ENCODE data around the gene CLMN. TPM values are rescaled to one million over a fixed set of nuclear protein-coding genes. Genes with fewer than 3 reads are reported as not detected.
"Not testable (repeated sequence)": the region's sequence is repeated elsewhere in the genome, so short reads cannot be mapped to it uniquely, and the experiment has no call there.

The CLMN gene
- total and polyA plus RNA-seq, 8 donors = 17.4 to 78.1 (median 59.8) TPM

- WGBS, 2 donors = no CpG with 5 or more reads among the region's 1 CpG
- TF ChIP-seq, protein P1, sequence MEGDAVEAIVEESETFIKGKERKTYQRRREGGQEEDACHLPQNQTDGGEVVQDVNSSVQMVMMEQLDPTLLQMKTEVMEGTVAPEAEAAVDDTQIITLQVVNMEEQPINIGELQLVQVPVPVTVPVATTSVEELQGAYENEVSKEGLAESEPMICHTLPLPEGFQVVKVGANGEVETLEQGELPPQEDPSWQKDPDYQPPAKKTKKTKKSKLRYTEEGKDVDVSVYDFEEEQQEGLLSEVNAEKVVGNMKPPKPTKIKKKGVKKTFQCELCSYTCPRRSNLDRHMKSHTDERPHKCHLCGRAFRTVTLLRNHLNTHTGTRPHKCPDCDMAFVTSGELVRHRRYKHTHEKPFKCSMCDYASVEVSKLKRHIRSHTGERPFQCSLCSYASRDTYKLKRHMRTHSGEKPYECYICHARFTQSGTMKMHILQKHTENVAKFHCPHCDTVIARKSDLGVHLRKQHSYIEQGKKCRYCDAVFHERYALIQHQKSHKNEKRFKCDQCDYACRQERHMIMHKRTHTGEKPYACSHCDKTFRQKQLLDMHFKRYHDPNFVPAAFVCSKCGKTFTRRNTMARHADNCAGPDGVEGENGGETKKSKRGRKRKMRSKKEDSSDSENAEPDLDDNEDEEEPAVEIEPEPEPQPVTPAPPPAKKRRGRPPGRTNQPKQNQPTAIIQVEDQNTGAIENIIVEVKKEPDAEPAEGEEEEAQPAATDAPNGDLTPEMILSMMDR (IDR thresholded peaks at IDR 0.05) = no peak
- no peak overlapping the region for H3K4me3 ChIP-seq
- ATAC-seq (no peak), FAIRE-seq (no peak), DNase-seq (no peak)
- peaks cover 23 to 48% (median 40%) of the 10 kb centered on the region in 3 donors for H3K4me1 ChIP-seq
- no peaks in the 10 kb centered on the region for H3K9me3 ChIP-seq
- no peaks in the 10 kb centered on the region for H3K36me3 ChIP-seq
- no peak overlapping the region for H3K27ac ChIP-seq
- H3K27me3 ChIP-seq = no peaks in the 10 kb centered on the region
- intact Hi-C loops (cut with DNase I) = no loop called here
Measured at GRCh38 chr14:95138876-95139275, 180.8 kb downstream of the CLMN start.

- intact Hi-C loops (cut with DNase I); H3K4me3 ChIP-seq; H3K9me3 ChIP-seq; H3K27me3 ChIP-seq; H3K36me3 ChIP-seq; FAIRE-seq; ATAC-seq; DNase-seq: not testable (repeated sequence)
- 83 to 84% methylated on average over 4 of the region's 5 CpGs for WGBS, 2 donors
- H3K27ac ChIP-seq = peak overlapping the region in 2 of 4 donors; percentile 47 to 64
- peaks cover 23 to 46% (median 37%) of the 10 kb centered on the region in 3 donors for H3K4me1 ChIP-seq
Measured at GRCh38 chr14:95138455-95138854, 181.3 kb downstream of the CLMN start.

- DNase-seq (no peak), ATAC-seq (peak in 3 of 4 donors; percentile 37 to 65 (median 49))
- H3K4me1 ChIP-seq = peaks cover 23 to 46% (median 31%) of the 10 kb centered on the region in 3 donors
Measured at GRCh38 chr14:95137804-95138167, 181.9 kb downstream of the CLMN start.

DNA sequence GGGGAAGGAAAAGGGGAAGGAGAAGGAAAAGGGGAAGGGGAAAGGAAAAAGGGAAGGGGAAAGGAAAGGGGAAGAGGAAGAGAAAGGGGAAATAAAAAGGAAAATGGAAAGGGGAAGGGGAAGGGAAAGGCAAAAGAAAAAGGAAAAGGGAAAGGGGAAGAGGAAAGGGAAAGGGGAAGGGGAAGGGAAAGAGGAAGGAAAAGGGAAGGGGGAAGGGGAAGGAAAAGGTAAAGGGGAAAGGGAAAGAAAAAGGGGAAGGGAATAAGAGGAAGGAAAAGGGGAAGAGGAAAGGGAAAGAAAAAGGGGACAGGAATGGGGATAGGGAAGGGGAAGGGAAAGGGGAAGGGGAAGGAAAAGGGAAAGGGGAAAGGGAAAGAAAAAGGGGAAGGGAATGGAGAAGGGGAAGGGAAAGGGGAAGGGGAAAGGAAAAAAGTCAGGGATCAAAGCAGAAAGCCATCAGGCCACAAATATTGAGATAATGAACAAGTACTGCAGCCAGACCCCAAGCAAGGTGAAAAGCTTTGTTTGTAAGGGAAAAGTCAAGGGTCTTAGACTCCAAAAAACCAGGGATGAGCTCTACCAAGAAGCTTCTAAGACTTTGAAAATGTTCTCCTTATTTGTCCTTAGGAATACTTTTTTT, 182.4 kb downstream of the CLMN start:
- H3K27ac ChIP-seq = peak overlapping the region in 2 of 4 donors; percentile 47 to 64
- H3K4me3 ChIP-seq = no peak overlapping the region
- intact Hi-C loops (cut with DNase I) = no loop called here
- no peaks in the 10 kb centered on the region for H3K27me3 ChIP-seq
- no peak for DNase-seq
- TF ChIP-seq, protein P1 (IDR thresholded peaks at IDR 0.05) = no peak
- peaks cover 23 to 46% (median 36%) of the 10 kb centered on the region in 3 donors for H3K4me1 ChIP-seq
- FAIRE-seq = no peak
- H3K9me3 ChIP-seq = no peaks in the 10 kb centered on the region
- no peak for ATAC-seq
- peaks cover 0 to 6% (median 0%) of the 10 kb centered on the region in 3 donors for H3K36me3 ChIP-seq

More at GRCh38 chr14:95137804-95138167, 181.9 kb downstream of the CLMN start:
- Histone ChIP-seq H3K9me3 (no peaks in the 10 kb centered on the region), H3K36me3 (peaks cover 0 to 1% (median 0%) of the 10 kb centered on the region in 3 donors), H3K27me3 (no peaks in the 10 kb centered on the region), H3K27ac (peak overlapping the region in 2 of 4 donors; percentile 47 to 64), H3K4me3 (no peak overlapping the region)
- no peak for FAIRE-seq
- WGBS, 2 donors = 29 to 40% methylated on average over 5 of the region's 5 CpGs
- TF ChIP-seq, protein P1 (IDR thresholded peaks at IDR 0.05) = no peak
- intact Hi-C loops (cut with DNase I) = no loop called here

DNA sequence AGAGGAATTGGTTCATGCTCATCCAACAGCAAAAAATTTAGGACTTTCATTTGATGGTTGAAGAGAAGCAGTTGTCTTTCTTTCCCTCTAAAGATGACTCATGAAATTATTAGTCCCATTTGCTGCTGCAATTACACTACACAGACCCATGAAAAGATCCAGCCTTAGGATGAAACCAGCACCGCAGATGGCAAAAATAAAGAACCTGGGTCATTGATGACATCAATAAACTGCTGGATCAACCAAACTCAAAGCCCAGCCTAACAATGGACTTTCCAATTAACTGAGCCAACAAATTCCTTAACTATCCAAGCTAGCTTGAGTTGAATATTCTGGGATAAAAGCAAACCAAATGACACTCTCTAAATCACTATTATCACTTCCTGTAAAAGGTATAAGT, 183.1 kb downstream of the CLMN start:
- intact Hi-C loops (cut with DNase I) = no loop called here
- ATAC-seq (no peak), FAIRE-seq (no peak), DNase-seq (no peak)
- no peak overlapping the region for H3K4me3 ChIP-seq
- H3K27ac ChIP-seq = no peak overlapping the region
- TF ChIP-seq, protein P1 (IDR thresholded peaks at IDR 0.05) = no peak
- no peaks in the 10 kb centered on the region for H3K9me3 ChIP-seq
- peaks cover 0 to 7% (median 1%) of the 10 kb centered on the region in 3 donors for H3K36me3 ChIP-seq
- 93 to 95% methylated on average over 1 of the region's 1 CpG for WGBS, 2 donors
- H3K27me3 ChIP-seq = no peaks in the 10 kb centered on the region
- peaks cover 23 to 47% (median 36%) of the 10 kb centered on the region in 3 donors for H3K4me1 ChIP-seq
